K562 (cell line): ENCODE measurements around the gene ASPRV1. TPM values are rescaled to one million over a fixed set of nuclear protein-coding genes. Genes with fewer than 3 reads are reported as not detected.
A peak's percentile ranks its signal among the peaks of the same experiment; 100 is the strongest.

Experiments used
- CHCHD3 ChIP-seq: fragments of 250-450 bp; sonication (Bioruptor Pico); IDR thresholded peaks from 2 replicates; pipeline ENCODE4 v2.1.2; 2022; ENCODE audit warnings: mild to moderate bottlenecking
- DLX4 ChIP-seq: fragments of 250-450 bp; sonication (Bioruptor Pico); IDR thresholded peaks from 2 replicates; pipeline ENCODE4 v1.6.1; 2021; ENCODE audit warnings: mild to moderate bottlenecking
- ERF ChIP-seq: fragments of 450-650 bp; formaldehyde crosslinking; IDR thresholded peaks from 2 replicates; pipeline ENCODE4 v1.4.0; 2020; ENCODE audit warnings: mild to moderate bottlenecking, mixed read lengths
- FOXA3 ChIP-seq, 2 experiments: fragments of 450-650 bp in 1 of 2; sonication (generic) in 1 of 2; formaldehyde crosslinking; IDR thresholded peaks in 1 of 2; conservative IDR thresholded peaks in 1 of 2; 2 replicates each; pipeline versions ENCODE4 v1.4.0 to v1.8.0; 2020 to 2022; ENCODE audit warnings: mild to moderate bottlenecking in 2 of 2, missing genetic modification reagents in 1 of 2
- HES1 ChIP-seq: fragments of 450-650 bp; IDR thresholded peaks from 2 replicates; pipeline ENCODE4 v1.6.1; 2016; ENCODE audit warnings: low read depth, mild to moderate bottlenecking, moderate library complexity
- ID3 ChIP-seq, 2 experiments: fragments of 250-450 bp in 1 of 2; fragments of 450-650 bp in 1 of 2; sonication (Bioruptor Pico) in 1 of 2; IDR thresholded peaks; 2 replicates each; pipeline versions ENCODE4 v1.6.1 to v1.8.0; 2016 to 2021; ENCODE audit warnings: mild to moderate bottlenecking in 2 of 2, moderate library complexity in 2 of 2, missing compliant biosample characterization in 1 of 2, missing genetic modification characterization in 1 of 2
- KDM1A ChIP-seq, 2 experiments: fragments of 450-650 bp; IDR thresholded peaks; 2 replicates each; pipeline ENCODE4 v1.6.1; 2016; ENCODE audit warnings: mild to moderate bottlenecking in 2 of 2
- MED1 ChIP-seq: sonication (generic); formaldehyde crosslinking; IDR thresholded peaks from 2 replicates; pipeline ENCODE4 v1.8.1; 2023; ENCODE audit warnings: missing genetic modification reagents, borderline replicate concordance
- PBX2 ChIP-seq, 2 experiments: IDR thresholded peaks in 1 of 2; conservative IDR thresholded peaks in 1 of 2; 2 replicates each; pipeline ENCODE4 v1.6.1; 2016; ENCODE audit warnings: low read depth in 2 of 2, mild to moderate bottlenecking in 1 of 2, missing compliant biosample characterization in 1 of 2, missing genetic modification characterization in 1 of 2, moderate library complexity in 1 of 2
- POLR2B ChIP-seq: fragments of 450-650 bp; IDR thresholded peaks from 2 replicates; pipeline ENCODE4 v1.6.1; 2018; ENCODE audit warnings: low read depth; ENCODE audit not compliant: partially characterized antibody
- STAT5B ChIP-seq: fragments of 250-450 bp; sonication (Bioruptor Pico); IDR thresholded peaks from 2 replicates; pipeline ENCODE4 v1.8.0; 2021; ENCODE audit warnings: mild to moderate bottlenecking, inconsistent platforms
- SUPT5H ChIP-seq: fragments of 450-650 bp; IDR thresholded peaks from 2 replicates; pipeline ENCODE4 v1.6.1; 2016
- ZNF23 ChIP-seq: fragments of 250-450 bp; sonication (Bioruptor Pico); IDR thresholded peaks from 2 replicates; pipeline ENCODE4 v1.4.0; 2020; ENCODE audit warnings: mild to moderate bottlenecking
- ZNF239 ChIP-seq: fragments of 250-450 bp; sonication (Bioruptor Pico); IDR thresholded peaks from 2 replicates; pipeline ENCODE4 v1.4.0; 2020; ENCODE audit warnings: mild to moderate bottlenecking
- ZNF384 ChIP-seq: IDR thresholded peaks from 2 replicates; pipeline ENCODE4 v1.6.1; 2012; ENCODE audit warnings: low read depth, low read length, improper control_type of control experiment
- ZNF41 ChIP-seq: fragments of 250-450 bp; sonication (Bioruptor Pico); conservative IDR thresholded peaks from 2 replicates; pipeline ENCODE4 v1.4.0; 2020; ENCODE audit warnings: mild to moderate bottlenecking
- ZNF584 ChIP-seq: fragments of 200-800 bp; sonication (Bioruptor generic); IDR thresholded peaks from 2 replicates; pipeline ENCODE4 v1.6.1; 2016; ENCODE audit warnings: low read depth, mild to moderate bottlenecking, missing genetic modification characterization, missing compliant biosample characterization
- ZNF785 ChIP-seq: fragments of 250-450 bp; sonication (Bioruptor Pico); IDR thresholded peaks from 2 replicates; pipeline ENCODE4 v1.4.0; 2020; ENCODE audit warnings: mild to moderate bottlenecking
- polyA plus RNA-seq, 8 experiments: library from polyadenylated mRNA; depleted of rRNA in 4 of 8; stranded (reverse) in 5 of 8; unstranded in 3 of 8; fragments of >200 nt; fragmentation: Nextera tagmentation in 2 of 8; fragmentation: Illumina TruSeq in 1 of 8; extraction: Ambion mirVana in 2 of 8; extraction: Trizol in 1 of 8; gene quantifications; 2 replicates each; pipeline versions ENCODE4 v1.2.1 to v1.2.3, GENCODE V29; 2011 to 2014; ENCODE audit warnings: inconsistent platforms in 1 of 8, missing spikeins in 1 of 8
- total RNA-seq, 7 experiments: library from RNA; depleted of rRNA in 6 of 7; stranded (reverse); fragments of >200 nt in 6 of 7; fragmentation: Illumina TruSeq in 2 of 7; extraction: Trizol in 2 of 7; gene quantifications; 2 replicates each; pipeline versions ENCODE4 v1.2.1 to v1.2.3, GENCODE V29; 2011 to 2021; ENCODE audit warnings: low replicate concordance in 1 of 7
- TF ChIP-seq, protein P1 (sequence below): fragments of 450-650 bp; IDR thresholded peaks from 2 replicates; pipeline ENCODE4 v1.6.1; 2014; ENCODE audit warnings: low read depth, mild to moderate bottlenecking, moderate library complexity, borderline replicate concordance
- TF ChIP-seq, protein P2 (sequence below): sonication (generic); formaldehyde crosslinking; IDR thresholded peaks from 2 replicates; pipeline ENCODE4 v1.8.0; 2022; ENCODE audit warnings: missing genetic modification reagents, mild to moderate bottlenecking, borderline replicate concordance

The ASPRV1 gene
- total and polyA plus RNA-seq, 9 of the 15 experiments (the other 6 are each of a cell fraction or from before 2014, with no cell fraction given), result 0.17 to 0.72 (median 0.47) TPM; not detected in 1

DNA sequence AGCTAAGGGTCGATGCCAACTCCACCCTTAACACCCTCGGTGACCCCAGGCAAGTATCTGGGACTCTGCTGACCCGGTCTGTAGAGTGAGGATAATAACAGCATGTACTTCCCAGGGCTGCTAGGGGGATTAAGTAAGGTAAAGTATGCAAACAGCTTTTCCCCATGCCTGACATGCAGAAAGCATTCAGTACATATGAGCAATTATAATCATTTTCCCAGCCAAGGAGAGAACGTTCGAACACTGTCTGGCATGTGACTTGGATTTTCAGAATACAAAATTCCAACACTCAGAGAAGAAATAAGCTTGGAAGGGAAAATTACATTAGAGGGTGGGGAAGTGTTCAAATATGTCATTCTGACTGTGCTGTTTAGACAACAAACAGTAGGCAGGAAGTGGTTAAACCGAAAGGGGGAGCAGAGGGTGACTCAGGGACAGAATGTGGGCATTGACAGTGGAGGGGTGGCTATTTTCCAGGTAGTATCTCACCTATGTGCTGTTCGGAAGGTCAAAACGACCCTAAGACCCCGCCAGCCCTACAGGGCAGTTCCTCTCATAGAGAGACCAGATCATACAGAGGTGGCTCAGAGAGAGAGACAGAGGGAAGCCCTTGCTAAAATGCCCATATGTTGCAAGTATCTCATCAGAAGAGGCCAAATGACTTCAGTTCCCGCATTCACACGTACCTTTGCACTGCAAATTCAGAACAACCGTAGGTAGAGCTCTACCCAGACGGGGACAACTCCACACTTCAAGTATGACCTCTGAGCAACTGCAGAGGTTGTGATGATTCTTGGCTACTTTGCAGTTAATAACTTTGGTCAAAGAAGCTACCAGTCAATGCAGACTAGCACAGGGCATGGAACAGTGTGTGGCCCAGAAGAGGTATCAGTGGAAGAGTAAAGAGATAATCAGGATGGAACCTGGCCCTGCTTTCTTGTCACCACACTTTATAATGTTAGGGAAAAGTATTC, 14.8 kb downstream of the ASPRV1 start (continued):
- TF ChIP-seq, protein P1, sequence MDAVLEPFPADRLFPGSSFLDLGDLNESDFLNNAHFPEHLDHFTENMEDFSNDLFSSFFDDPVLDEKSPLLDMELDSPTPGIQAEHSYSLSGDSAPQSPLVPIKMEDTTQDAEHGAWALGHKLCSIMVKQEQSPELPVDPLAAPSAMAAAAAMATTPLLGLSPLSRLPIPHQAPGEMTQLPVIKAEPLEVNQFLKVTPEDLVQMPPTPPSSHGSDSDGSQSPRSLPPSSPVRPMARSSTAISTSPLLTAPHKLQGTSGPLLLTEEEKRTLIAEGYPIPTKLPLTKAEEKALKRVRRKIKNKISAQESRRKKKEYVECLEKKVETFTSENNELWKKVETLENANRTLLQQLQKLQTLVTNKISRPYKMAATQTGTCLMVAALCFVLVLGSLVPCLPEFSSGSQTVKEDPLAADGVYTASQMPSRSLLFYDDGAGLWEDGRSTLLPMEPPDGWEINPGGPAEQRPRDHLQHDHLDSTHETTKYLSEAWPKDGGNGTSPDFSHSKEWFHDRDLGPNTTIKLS, result no peak
- no peak for TF ChIP-seq STAT5B (CRISPR knock-in tag)
- TF ChIP-seq SUPT5H, result no peak
- no peak for TF ChIP-seq ZNF785 (CRISPR knock-in tag)
- no peak for TF ChIP-seq MED1 (CRISPR knock-in tag)
- TF ChIP-seq ERF, result peak; percentile 60; the same call in 1 of the 2 replicates
- TF ChIP-seq ZNF584 (CRISPR knock-in tag), result peak; percentile 88
- no peak for TF ChIP-seq PBX2 (CRISPR knock-in tag; IDR thresholded peaks at IDR 0.05; ENCODE audit: low read depth)
- no peak for TF ChIP-seq PBX2 (tag; conservative IDR thresholded peaks at IDR 0.05; ENCODE audit: low read depth)
- no peak for TF ChIP-seq ID3 (CRISPR knock-in tag; IDR thresholded peaks at IDR 0.05)
- TF ChIP-seq ID3 (tag; IDR thresholded peaks at IDR 0.05), result no peak
- TF ChIP-seq POLR2B, result no peak
- no peak for TF ChIP-seq ZNF384
- TF ChIP-seq HES1, result no peak
- TF ChIP-seq ZNF239 (CRISPR knock-in tag), result no peak
- TF ChIP-seq DLX4, result no peak
- TF ChIP-seq, protein P2, sequence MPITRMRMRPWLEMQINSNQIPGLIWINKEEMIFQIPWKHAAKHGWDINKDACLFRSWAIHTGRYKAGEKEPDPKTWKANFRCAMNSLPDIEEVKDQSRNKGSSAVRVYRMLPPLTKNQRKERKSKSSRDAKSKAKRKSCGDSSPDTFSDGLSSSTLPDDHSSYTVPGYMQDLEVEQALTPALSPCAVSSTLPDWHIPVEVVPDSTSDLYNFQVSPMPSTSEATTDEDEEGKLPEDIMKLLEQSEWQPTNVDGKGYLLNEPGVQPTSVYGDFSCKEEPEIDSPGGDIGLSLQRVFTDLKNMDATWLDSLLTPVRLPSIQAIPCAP (CRISPR knock-in tag), result no peak
- no peak for TF ChIP-seq CHCHD3 (CRISPR knock-in tag)
- TF ChIP-seq KDM1A (IDR thresholded peaks at IDR 0.05), result no peak
- no peak for TF ChIP-seq ZNF23 (CRISPR knock-in tag)
- TF ChIP-seq FOXA3 (CRISPR knock-in tag; conservative IDR thresholded peaks at IDR 0.05 in 1 of 2, IDR thresholded peaks at IDR 0.05 in 1 of 2), result no peak; a peak in 1 of 4 replicates
- TF ChIP-seq ZNF41 (CRISPR knock-in tag), result peak; percentile 52; the same call in 1 of the 2 replicates
